Measurements from ENCODE around the gene MACROD2. TPM values are rescaled to one million over a fixed set of nuclear protein-coding genes. Genes with fewer than 3 reads are reported as not detected.
A peak's percentile ranks its signal among the peaks of the same experiment; 100 is the strongest.

Gene MACROD2
- total RNA-seq, 1 donor from 2014 or later, result 0.85 TPM

DNA sequence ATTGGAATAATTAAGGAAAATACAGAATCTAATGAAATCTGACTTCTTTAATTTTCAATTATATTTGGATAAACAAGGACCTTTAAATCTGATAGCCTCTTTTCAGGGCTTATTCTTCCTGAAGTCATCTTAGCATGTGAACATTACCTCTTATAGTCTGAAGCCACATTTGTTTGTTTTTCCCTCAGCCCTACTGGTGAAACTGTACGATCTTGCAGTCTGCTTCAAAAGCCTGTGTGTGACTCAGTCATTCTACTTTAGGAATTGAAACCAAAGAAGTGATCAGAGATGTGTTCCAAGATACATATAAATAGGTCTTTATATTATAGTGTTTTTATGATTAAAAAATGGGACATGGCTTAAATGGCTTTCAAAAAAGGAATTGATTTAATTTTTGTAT lies 67.5 kb downstream of the MACROD2 start:
- DNase-seq, result no peak

- no peak for DNase-seq
These were observed 69.0 kb downstream of the MACROD2 start for GRCh38 chr20:14064333-14064732.

GRCh38 chr20:14064921-14065320 lies 69.6 kb downstream of the MACROD2 start:
- no peak for DNase-seq

- DNase-seq, result no peak
These were observed 70.5 kb downstream of the MACROD2 start for GRCh38 chr20:14065774-14066173.

DNA sequence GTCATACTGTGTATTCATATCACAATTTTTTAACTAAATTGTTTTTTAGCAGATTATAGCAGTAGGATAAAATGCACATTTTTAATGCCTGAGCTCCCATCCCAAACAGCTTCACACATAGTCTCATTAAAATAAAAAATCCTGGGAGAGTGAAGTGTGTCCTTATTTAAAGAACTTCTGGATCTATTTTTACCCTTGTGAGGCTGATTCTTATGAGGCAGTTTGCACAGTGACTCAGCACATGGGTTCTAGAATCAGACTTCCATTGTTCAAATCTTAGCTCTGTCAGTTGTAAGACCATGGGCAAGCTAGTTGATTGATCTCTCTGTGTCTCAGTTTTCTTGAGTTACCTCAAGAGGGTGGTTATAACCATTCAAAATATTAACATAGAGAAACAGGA lies 72.3 kb downstream of the MACROD2 start:
- DNase-seq, result no peak

DNA sequence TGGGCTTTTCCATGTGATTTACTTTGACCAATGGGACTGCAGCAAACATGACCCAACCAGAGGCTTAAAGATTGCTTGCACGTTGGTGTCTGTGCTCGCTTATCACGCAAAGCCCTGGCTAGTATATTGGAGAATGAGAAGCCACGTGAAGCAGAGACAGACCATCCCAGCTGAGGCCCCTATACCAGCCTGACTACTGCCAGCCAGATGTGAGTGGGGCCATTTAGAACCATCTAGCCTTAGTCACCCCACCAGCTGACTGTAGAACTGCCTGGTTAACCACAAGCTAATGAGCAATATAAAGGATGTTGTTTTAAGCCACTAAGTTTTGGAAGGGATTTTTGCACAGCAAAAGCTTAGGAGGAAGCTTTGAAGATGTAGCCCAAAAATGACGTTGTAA lies 74.5 kb downstream of the MACROD2 start:
- no peak for DNase-seq

GRCh38 chr20:14093652-14094051 lies 98.3 kb downstream of the MACROD2 start:
- no peak for DNase-seq

DNA sequence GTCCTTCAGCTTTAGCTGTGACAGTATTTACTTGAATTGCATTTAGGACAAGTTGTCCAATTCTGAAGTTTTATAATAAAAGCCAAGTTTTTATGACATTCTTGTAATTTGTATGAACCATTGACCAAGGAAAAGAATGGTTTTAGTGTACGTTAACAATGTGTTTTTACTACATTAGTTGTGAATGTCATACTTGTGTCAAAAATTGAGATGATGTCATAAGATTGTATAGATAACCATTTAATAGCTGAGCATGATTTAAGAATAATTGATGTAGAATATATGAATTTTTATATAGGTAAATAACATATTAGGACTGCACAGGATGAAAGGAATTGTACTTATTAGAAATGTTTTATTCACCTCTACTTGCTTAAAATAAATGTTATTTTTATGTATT lies 102.9 kb downstream of the MACROD2 start:
- DNase-seq, result no peak

GRCh38 chr20:14113416-14113815 lies 118.1 kb downstream of the MACROD2 start:
- DNase-seq, result no peak

GRCh38 chr20:14114065-14114704 lies 118.9 kb downstream of the MACROD2 start:
- no peak for DNase-seq

- no peak for DNase-seq
These were observed 120.7 kb downstream of the MACROD2 start for GRCh38 chr20:14116037-14116436.

DNA sequence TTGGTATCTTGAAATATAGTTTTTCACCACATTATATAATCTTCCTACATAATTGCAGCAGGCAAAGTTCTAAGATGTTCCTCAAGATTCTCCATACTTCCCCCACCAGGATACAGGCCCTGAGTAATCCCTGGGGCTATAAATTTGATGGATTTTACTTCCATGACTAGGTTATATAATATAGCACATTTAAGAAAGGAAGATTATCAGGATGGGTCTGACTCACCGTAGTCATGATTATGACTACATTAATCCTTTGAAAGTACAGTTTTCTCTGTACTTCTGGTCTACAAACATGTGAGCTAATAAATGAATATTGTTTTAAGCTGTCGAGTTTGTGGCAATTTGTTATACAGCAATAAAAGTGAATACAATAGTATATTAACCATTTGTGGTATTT lies 122.5 kb downstream of the MACROD2 start:
- DNase-seq, result no peak

GRCh38 chr20:14126856-14127255 lies 131.5 kb downstream of the MACROD2 start:
- DNase-seq, result no peak

GRCh38 chr20:14127514-14128223 lies 132.4 kb downstream of the MACROD2 start:
- no peak for DNase-seq

DNA sequence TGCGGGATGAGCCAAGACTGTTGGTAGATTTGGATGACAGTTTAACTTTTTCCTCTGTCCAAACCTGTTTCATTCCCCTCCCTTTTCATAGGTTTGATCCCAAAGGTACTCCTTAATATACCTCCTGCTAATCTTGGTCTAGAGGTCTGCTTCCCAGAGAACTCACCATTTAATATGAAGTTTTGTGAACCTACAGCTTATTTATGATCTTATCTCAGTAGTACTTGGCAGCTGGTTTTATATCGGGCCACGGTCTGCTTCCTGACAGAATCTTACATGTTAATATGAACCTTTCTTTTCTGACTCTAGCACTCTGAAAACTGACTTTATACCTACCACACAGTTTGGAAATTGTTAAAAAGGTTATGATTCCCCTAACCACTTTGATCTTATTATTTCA lies 138.7 kb downstream of the MACROD2 start:
- DNase-seq, result no peak

DNA sequence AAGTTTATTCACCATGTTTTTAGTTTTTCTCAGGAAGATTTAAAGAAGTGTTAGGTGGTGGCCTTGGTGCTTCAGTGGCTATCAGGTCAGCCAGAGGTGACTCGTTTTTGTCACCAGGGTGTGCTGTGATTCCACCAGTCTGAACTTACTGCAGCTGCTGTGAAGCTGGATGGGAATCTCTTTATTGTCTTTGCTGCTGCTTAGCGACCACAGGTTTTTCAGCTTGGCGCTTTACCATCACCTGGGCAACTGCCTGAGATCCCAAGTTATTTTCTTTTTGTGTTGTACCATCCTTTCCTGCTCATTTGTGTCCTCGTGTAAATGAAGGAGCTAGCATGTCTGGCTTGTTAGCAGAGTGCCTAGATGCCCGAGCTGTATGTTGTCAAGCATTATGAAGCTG lies 146.9 kb downstream of the MACROD2 start:
- peak; percentile 28 for DNase-seq

GRCh38 chr20:14142964-14143627 lies 147.8 kb downstream of the MACROD2 start:
- DNase-seq, result no peak

GRCh38 chr20:14148042-14148441 lies 152.7 kb downstream of the MACROD2 start:
- no peak for DNase-seq

GRCh38 chr20:14155361-14155760 lies 160.0 kb downstream of the MACROD2 start:
- DNase-seq, result no peak

GRCh38 chr20:14178528-14178927 lies 183.2 kb downstream of the MACROD2 start:
- no peak for DNase-seq

DNA sequence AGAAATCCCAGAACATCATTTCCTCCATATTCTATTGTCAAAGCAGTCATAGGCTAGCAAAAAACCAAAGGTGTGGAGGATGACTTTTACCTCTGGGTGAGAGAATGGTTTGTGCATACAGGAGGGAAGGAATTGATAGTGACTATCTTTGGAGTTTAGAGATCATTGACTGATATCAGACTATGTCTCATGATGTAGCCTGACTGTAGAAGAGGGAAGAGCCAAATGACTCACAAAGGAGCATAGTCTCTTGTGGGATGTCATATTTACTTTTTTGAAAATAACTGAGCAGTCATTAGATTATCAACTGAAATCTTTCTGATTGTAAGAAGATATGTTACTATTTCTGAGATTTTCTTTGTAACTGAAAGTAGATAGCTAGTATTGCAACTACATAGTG lies 183.6 kb downstream of the MACROD2 start:
- no peak for DNase-seq

- DNase-seq, result peak; percentile 43
These were observed 194.6 kb downstream of the MACROD2 start for GRCh38 chr20:14189794-14190402.

DNA sequence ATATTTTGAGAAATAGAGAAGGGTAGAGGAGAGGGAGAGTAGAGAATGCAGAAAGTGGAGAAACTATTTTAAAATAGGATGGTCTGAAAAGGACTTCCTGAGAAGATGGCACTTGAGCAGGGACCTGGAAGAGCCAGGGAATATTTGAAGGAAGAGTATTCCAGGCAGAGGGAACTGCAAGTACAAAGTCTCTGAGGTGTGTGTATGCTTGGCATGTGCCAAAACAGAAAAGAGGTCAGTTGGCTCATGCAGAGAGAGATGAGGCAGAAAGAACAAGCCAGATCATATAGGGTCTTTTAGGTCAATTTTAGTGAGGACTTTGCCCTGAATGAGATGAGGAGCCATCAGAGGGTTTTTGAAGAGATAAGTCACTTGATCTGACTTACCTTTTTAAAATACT lies 196.2 kb downstream of the MACROD2 start:
- no peak for DNase-seq

DNA sequence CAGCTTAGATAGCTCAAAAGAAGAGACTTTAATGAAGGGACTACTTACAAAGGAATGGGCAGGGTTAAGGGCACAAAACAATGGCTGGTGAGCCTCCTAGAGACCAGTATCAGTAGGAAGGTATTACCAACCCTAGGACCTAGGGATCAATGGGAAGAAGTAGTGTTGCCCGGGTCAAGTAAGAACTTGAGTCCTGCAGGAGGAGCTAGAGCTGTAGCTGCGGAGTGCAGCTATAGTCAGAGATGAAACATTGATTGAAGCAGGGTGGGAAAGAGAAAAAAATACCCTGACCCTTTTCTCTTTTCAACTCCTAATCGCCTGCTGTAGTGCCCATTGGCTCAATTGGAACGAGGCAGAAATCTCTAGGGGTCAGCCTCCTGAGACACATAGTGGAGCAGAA lies 198.1 kb downstream of the MACROD2 start:
- no peak for DNase-seq

Measured in dermis blood vessel endothelial cell (primary cell).